K562 (cell line): ENCODE results near the gene TUBGCP6. TPM values are rescaled to one million over a fixed set of nuclear protein-coding genes. Genes with fewer than 3 reads are reported as not detected.

ENCODE experiments used
- ATAC-seq: fragments of 200-7000 bp; cut with Tn5 transposase; 3 replicates; pipeline ENCODE4 v1.9.1; 2020; ENCODE audit warnings: moderate library complexity
- BruUV-seq: library from RNA; stranded (reverse); fragments of 400-500 nt; replicated peaks from 2 replicates; lab custom pipeline; 2021; lab: Mats Ljungman, UMichigan
- CTCF ChIA-PET: fragments of 300-600 bp; formaldehyde crosslinking; extraction: SDS; loops from one replicate; lab custom pipeline; 2021; ENCODE audit warnings: low intra/inter-chr PET ratio; lab: Yijun Ruan, JAX
- POLR2A ChIA-PET: fragments of 300-600, 350-650 bp; sonication (Branson Sonifier 250); formaldehyde crosslinking; extraction: SDS; loops from one replicate; lab custom pipeline; 2021; ENCODE audit warnings: antibody characterized with exemption, inconsistent platforms; lab: Yijun Ruan, JAX
- DNase-seq, 4 experiments: peaks; one replicate each; pipeline versions ENCODE4 v3.0.0 to v3.0.0-alpha.2; 2011 to 2018; ENCODE audit warnings: low spot score in 3 of 4, mixed read lengths in 3 of 4; ENCODE audit errors: extremely low read depth in 1 of 4
- FAIRE-seq: peaks from 2 replicates; lab custom pipeline; 2011; peaks lifted over from hg19 to GRCh38; lab: Jason Lieb, UNC
- H2AFZ ChIP-seq: 2 replicates; pipeline ENCODE4 v1.6.0; 2011; ENCODE audit warnings: low read depth, low read length, control low read depth, inconsistent platforms
- H3K27ac ChIP-seq: fragments of 200-600 bp; 3 replicates; pipeline ENCODE4 v1.8.0; 2011; ENCODE audit warnings: low read depth, mild to moderate bottlenecking, control low read depth, inconsistent platforms, low read length, moderate library complexity, mixed read lengths; ENCODE audit errors: extremely low read depth
- H3K27me3 ChIP-seq, 2 experiments: fragments of 300-600 bp in 1 of 2; 2 replicates in 1 of 2; 3 replicates in 1 of 2; pipeline versions ENCODE4 v1.6.0 to v1.8.0; 2011; ENCODE audit warnings: inconsistent platforms in 2 of 2, low read length in 2 of 2, mild to moderate bottlenecking in 1 of 2, mixed read lengths in 1 of 2, moderate library complexity in 1 of 2; ENCODE audit not compliant: control insufficient read depth in 2 of 2, insufficient read depth in 2 of 2
- H3K36me3 ChIP-seq: fragments of 300-600 bp; 3 replicates; pipeline ENCODE4 v1.8.0; 2011; ENCODE audit warnings: mild to moderate bottlenecking, low read length, inconsistent platforms; ENCODE audit not compliant: control insufficient read depth, insufficient read depth
- H3K4me1 ChIP-seq, 2 experiments: fragments of 200-600 bp in 1 of 2; replicated peaks in 1 of 2; 2 replicates in 1 of 2; 3 replicates in 1 of 2; pipeline versions ENCODE4 v1.5.1 to v1.8.0; 2011; ENCODE audit warnings: inconsistent platforms in 2 of 2, low read length in 2 of 2, mild to moderate bottlenecking in 1 of 2, mixed read lengths in 1 of 2, moderate library complexity in 1 of 2; ENCODE audit not compliant: control insufficient read depth in 2 of 2, insufficient read depth in 2 of 2
- H3K4me2 ChIP-seq: 2 replicates; pipeline ENCODE4 v1.6.1; 2011; ENCODE audit warnings: low read length, control low read depth, inconsistent platforms, mixed read lengths; ENCODE audit not compliant: insufficient read depth
- H3K4me3 ChIP-seq: fragments of 200-600 bp; sonication (generic), shearing (Covaris generic); 2 replicates; pipeline ENCODE4 v1.5.1; 2016; ENCODE audit warnings: control low read depth, inconsistent platforms
- H3K79me2 ChIP-seq: fragments of 200-600 bp; 3 replicates; pipeline ENCODE4 v1.8.0; 2011; ENCODE audit warnings: low read length, inconsistent platforms; ENCODE audit not compliant: control insufficient read depth, insufficient read depth
- H3K9ac ChIP-seq, 2 experiments: 2 replicates each; pipeline versions ENCODE4 v1.6.0 to v1.6.1; 2011; ENCODE audit warnings: low read depth in 2 of 2, low read length in 2 of 2, control low read depth in 1 of 2, inconsistent platforms in 1 of 2, mild to moderate bottlenecking in 1 of 2, mixed read lengths in 1 of 2; ENCODE audit not compliant: insufficient read depth in 1 of 2
- H3K9me1 ChIP-seq: one replicate; pipeline ENCODE4 v1.6.0; 2011; ENCODE audit warnings: inconsistent platforms, mild to moderate bottlenecking, low read length, moderate library complexity; ENCODE audit not compliant: control insufficient read depth, insufficient read depth
- H3K9me3 ChIP-seq: replicated peaks from 2 replicates; pipeline ENCODE4 v1.5.1; 2011; ENCODE audit warnings: low read depth, low read length, inconsistent platforms; ENCODE audit not compliant: control insufficient read depth, insufficient read depth
- H4K20me1 ChIP-seq: replicated peaks from 2 replicates; pipeline ENCODE4 v1.6.1; 2011; ENCODE audit warnings: low read length, inconsistent platforms, mixed read lengths; ENCODE audit not compliant: control insufficient read depth, insufficient read depth
- ARHGAP35 ChIP-seq: fragments of 450-650 bp; IDR thresholded peaks from 2 replicates; pipeline ENCODE4 v1.6.1; 2018; ENCODE audit not compliant: partially characterized antibody
- E2F4 ChIP-seq: sonication (generic); formaldehyde crosslinking; IDR thresholded peaks from 2 replicates; pipeline ENCODE4 v1.8.0; 2022; ENCODE audit warnings: mild to moderate bottlenecking, low read depth, missing genetic modification reagents
- EZH2 ChIP-seq: IDR thresholded peaks from 2 replicates; pipeline ENCODE4 v1.6.1; 2012; ENCODE audit warnings: low read depth, mild to moderate bottlenecking, inconsistent platforms, low read length, borderline replicate concordance
- FOXM1 ChIP-seq, 2 experiments: fragments of 450-650 bp in 1 of 2; sonication (generic) in 1 of 2; formaldehyde crosslinking in 1 of 2; IDR thresholded peaks; 2 replicates each; pipeline versions ENCODE4 v1.6.1 to v1.9.0; 2017 to 2022; ENCODE audit warnings: low read depth in 2 of 2, mild to moderate bottlenecking in 2 of 2, missing genetic modification reagents in 1 of 2, moderate library complexity in 1 of 2
- HDAC2 ChIP-seq: fragments of 450-650 bp; IDR thresholded peaks from 2 replicates; pipeline ENCODE4 v1.6.1; 2016; ENCODE audit warnings: mild to moderate bottlenecking
- NCOA6 ChIP-seq: fragments of 450-650 bp; IDR thresholded peaks from 2 replicates; pipeline ENCODE4 v1.6.1; 2017; ENCODE audit warnings: mild to moderate bottlenecking
- NELFE ChIP-seq: IDR thresholded peaks from 2 replicates; pipeline ENCODE4 v1.6.1; 2011; ENCODE audit warnings: mild to moderate bottlenecking; ENCODE audit not compliant: insufficient read depth, insufficient read length
- NRF1 ChIP-seq, 2 experiments: fragments of 450-650 bp; IDR thresholded peaks in 1 of 2; conservative IDR thresholded peaks in 1 of 2; 2 replicates each; pipeline ENCODE4 v1.6.1; 2014; ENCODE audit warnings: mild to moderate bottlenecking in 2 of 2
- NUFIP1 ChIP-seq: fragments of 450-650 bp; IDR thresholded peaks from 2 replicates; pipeline ENCODE4 v1.6.1; 2018; ENCODE audit not compliant: partially characterized antibody
- RBM22 ChIP-seq: fragments of 200-400 bp; formaldehyde crosslinking; IDR thresholded peaks from 2 replicates; pipeline ENCODE4 v1.6.1; 2018; ENCODE audit warnings: low read length, low read depth; ENCODE audit not compliant: poor library complexity, severe bottlenecking
- STAT5B ChIP-seq: fragments of 250-450 bp; sonication (Bioruptor Pico); IDR thresholded peaks from 2 replicates; pipeline ENCODE4 v1.8.0; 2021; ENCODE audit warnings: mild to moderate bottlenecking, inconsistent platforms
- TAF1 ChIP-seq: IDR thresholded peaks from 2 replicates; pipeline ENCODE4 v1.6.1; 2011; ENCODE audit warnings: mild to moderate bottlenecking, low read length, moderate library complexity; ENCODE audit not compliant: insufficient read depth, control insufficient read depth, severe bottlenecking; ENCODE audit errors: extremely low read depth
- THRAP3 ChIP-seq: fragments of 450-650 bp; IDR thresholded peaks from 2 replicates; pipeline ENCODE4 v1.6.1; 2016; ENCODE audit warnings: mild to moderate bottlenecking, inconsistent platforms, borderline replicate concordance
- TRIM24 ChIP-seq, 2 experiments: fragments of 450-650 bp; IDR thresholded peaks; 2 replicates each; pipeline ENCODE4 v1.6.1; 2016
- YBX1 ChIP-seq: fragments of 450-650 bp; IDR thresholded peaks from 2 replicates; pipeline ENCODE4 v1.7.1; 2016; ENCODE audit warnings: mild to moderate bottlenecking
- WGBS: fragments of 100-300 bp; shearing (Covaris generic); methylation state at CpG from one replicate; pipeline ENCODE4 v1.1.6; 2016; ENCODE audit warnings: low coverage, mixed read lengths; ENCODE audit not compliant: insufficient coverage; ENCODE audit errors: missing lambda C conversion rate; 5-methylcytosine and 5-hydroxymethylcytosine counted together
- in situ Hi-C: fragments of 300-500 bp; cut with MboI; formaldehyde crosslinking; loops from 4 replicates; pipeline ENCODE4 v1.15.0; 2018; ENCODE audit warnings: inconsistent platforms, mixed read lengths
- intact Hi-C: fragments of 100-400 bp; cut with micrococcal nuclease; formaldehyde crosslinking; loops from 2 replicates; pipeline ENCODE4 v1.14.2; 2022
- polyA plus RNA-seq, 8 experiments: library from polyadenylated mRNA; depleted of rRNA in 4 of 8; stranded (reverse) in 5 of 8; unstranded in 3 of 8; fragments of >200 nt; fragmentation: Nextera tagmentation in 2 of 8; fragmentation: Illumina TruSeq in 1 of 8; extraction: Ambion mirVana in 2 of 8; extraction: Trizol in 1 of 8; gene quantifications; 2 replicates each; pipeline versions ENCODE4 v1.2.1 to v1.2.3, GENCODE V29; 2011 to 2014; ENCODE audit warnings: inconsistent platforms in 1 of 8, missing spikeins in 1 of 8
- total RNA-seq, 7 experiments: library from RNA; depleted of rRNA in 6 of 7; stranded (reverse); fragments of >200 nt in 6 of 7; fragmentation: Illumina TruSeq in 2 of 7; extraction: Trizol in 2 of 7; gene quantifications; 2 replicates each; pipeline versions ENCODE4 v1.2.1 to v1.2.3, GENCODE V29; 2011 to 2021; ENCODE audit warnings: low replicate concordance in 1 of 7
- TF ChIP-seq, protein P1 (sequence below), 3 experiments: fragments of 200-800 bp in 1 of 3; sonication (Bioruptor generic) in 1 of 3; sonication (generic) in 1 of 3; formaldehyde crosslinking in 1 of 3; IDR thresholded peaks; 2 replicates each; pipeline versions ENCODE4 v1.6.1 to v1.8.0; 2016 to 2022; ENCODE audit warnings: mild to moderate bottlenecking in 2 of 3, missing compliant biosample characterization in 2 of 3, missing genetic modification characterization in 2 of 3, missing genetic modification reagents in 1 of 3
- TF ChIP-seq, protein P2 (sequence below): fragments of 200-800 bp; sonication (Bioruptor generic); IDR thresholded peaks from 2 replicates; pipeline ENCODE4 v1.6.1; 2017; ENCODE audit warnings: missing genetic modification characterization, missing compliant biosample characterization
- TF ChIP-seq, protein P3 (sequence below): IDR thresholded peaks from 3 replicates; pipeline ENCODE4 v1.6.1; 2011; ENCODE audit warnings: borderline replicate concordance, mild to moderate bottlenecking; ENCODE audit not compliant: insufficient read length, insufficient read depth

TUBGCP6 gene
- total and polyA plus RNA-seq, 9 of the 15 experiments (the other 6 are each of a cell fraction or from before 2014, with no cell fraction given), result 0.76 to 33.0 (median 10.1) TPM

- intact Hi-C loops (no loop called here), in situ Hi-C loops (no loop called here)
- no peak overlapping the region for H3K4me3 ChIP-seq
- H3K36me3 ChIP-seq, result peaks cover 49% of the 10 kb centered on the region; the same call in 1 of the 3 replicates
- CTCF ChIA-PET, result no interaction called here
- H3K79me2 ChIP-seq, result no peaks in the 10 kb centered on the region
- H3K9me3 ChIP-seq, result no peaks in the 10 kb centered on the region
- POLR2A ChIA-PET, result no interaction called here
- H3K27ac ChIP-seq, result no peak overlapping the region
- ATAC-seq (no peak), DNase-seq (no peak), FAIRE-seq (no peak)
- no CpG with 5 or more reads among the region's 25 CpGs for WGBS
- no peak overlapping the region for H3K9ac ChIP-seq
- no peaks in the 10 kb centered on the region for H3K27me3 ChIP-seq
- H3K4me1 ChIP-seq, result peaks cover 0 to 25% of the 10 kb centered on the region in 2 experiments; a peak in 3 of 5 replicates
- no peak overlapping the region for H2AFZ ChIP-seq
- no peaks in the 10 kb centered on the region for H3K9me1 ChIP-seq
- H4K20me1 ChIP-seq, result no peaks in the 10 kb centered on the region
- no TSS peak for BruUV-seq
- H3K4me2 ChIP-seq, result no peak overlapping the region
- TF ChIP-seq E2F4 (CRISPR knock-in tag) (no peak), RBM22 (no peak), STAT5B (CRISPR knock-in tag) (no peak), EZH2 (no peak), NRF1 (conservative IDR thresholded peaks at IDR 0.05 in 1 of 2, IDR thresholded peaks at IDR 0.05 in 1 of 2) (no peak), TAF1 (no peak), YBX1 (no peak), NCOA6 (no peak), FOXM1 (IDR thresholded peaks at IDR 0.05; ENCODE audit: low read depth) (no peak), FOXM1 (CRISPR knock-in tag; IDR thresholded peaks at IDR 0.05; ENCODE audit: low read depth) (no peak), HDAC2 (no peak), NELFE (no peak), NUFIP1 (no peak), TRIM24 (IDR thresholded peaks at IDR 0.05) (no peak), ARHGAP35 (no peak), THRAP3 (no peak)
- TF ChIP-seq, protein P1, sequence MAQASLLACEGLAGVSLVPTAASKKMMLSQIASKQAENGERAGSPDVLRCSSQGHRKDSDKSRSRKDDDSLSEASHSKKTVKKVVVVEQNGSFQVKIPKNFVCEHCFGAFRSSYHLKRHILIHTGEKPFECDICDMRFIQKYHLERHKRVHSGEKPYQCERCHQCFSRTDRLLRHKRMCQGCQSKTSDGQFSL (CRISPR knock-in tag; IDR thresholded peaks at IDR 0.05), result no peak
- TF ChIP-seq, protein P1 (tag; IDR thresholded peaks at IDR 0.05), result no peak
- TF ChIP-seq, protein P2, sequence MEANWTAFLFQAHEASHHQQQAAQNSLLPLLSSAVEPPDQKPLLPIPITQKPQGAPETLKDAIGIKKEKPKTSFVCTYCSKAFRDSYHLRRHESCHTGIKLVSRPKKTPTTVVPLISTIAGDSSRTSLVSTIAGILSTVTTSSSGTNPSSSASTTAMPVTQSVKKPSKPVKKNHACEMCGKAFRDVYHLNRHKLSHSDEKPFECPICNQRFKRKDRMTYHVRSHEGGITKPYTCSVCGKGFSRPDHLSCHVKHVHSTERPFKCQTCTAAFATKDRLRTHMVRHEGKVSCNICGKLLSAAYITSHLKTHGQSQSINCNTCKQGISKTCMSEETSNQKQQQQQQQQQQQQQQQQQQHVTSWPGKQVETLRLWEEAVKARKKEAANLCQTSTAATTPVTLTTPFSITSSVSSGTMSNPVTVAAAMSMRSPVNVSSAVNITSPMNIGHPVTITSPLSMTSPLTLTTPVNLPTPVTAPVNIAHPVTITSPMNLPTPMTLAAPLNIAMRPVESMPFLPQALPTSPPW (CRISPR knock-in tag), result no peak
- TF ChIP-seq, protein P3, sequence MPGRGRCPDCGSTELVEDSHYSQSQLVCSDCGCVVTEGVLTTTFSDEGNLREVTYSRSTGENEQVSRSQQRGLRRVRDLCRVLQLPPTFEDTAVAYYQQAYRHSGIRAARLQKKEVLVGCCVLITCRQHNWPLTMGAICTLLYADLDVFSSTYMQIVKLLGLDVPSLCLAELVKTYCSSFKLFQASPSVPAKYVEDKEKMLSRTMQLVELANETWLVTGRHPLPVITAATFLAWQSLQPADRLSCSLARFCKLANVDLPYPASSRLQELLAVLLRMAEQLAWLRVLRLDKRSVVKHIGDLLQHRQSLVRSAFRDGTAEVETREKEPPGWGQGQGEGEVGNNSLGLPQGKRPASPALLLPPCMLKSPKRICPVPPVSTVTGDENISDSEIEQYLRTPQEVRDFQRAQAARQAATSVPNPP, result no peak
These were observed 32.9 kb upstream of the TUBGCP6 start for GRCh38 chr22:50277761-50278160.
